Adrenal gland (tissue), 12 donors: ENCODE results near the gene RAB18. TPM values are rescaled to one million over a fixed set of nuclear protein-coding genes. Genes with fewer than 3 reads are reported as not detected.
"Not testable (repeated sequence)": the region's sequence is repeated elsewhere in the genome, so short reads cannot be mapped to it uniquely, and the experiment has no call there.

ENCODE experiments used
- DNase-seq, 7 donors: peaks; one replicate each; pipeline ENCODE4 v3.0.0-alpha.2; 2019 to 2020
- H3K27ac ChIP-seq, 5 donors: fragments of 200-600 bp; sonication (generic) in 4 of 5; 1 replicate in 3 of 5; 2 replicates in 2 of 5; pipeline versions ENCODE4 v1.5.1 to v1.8.0; 2016 to 2020; ENCODE audit warnings: mild to moderate bottlenecking in 1 of 5
- H3K27me3 ChIP-seq: fragments of 200-600 bp; 2 replicates; pipeline ENCODE4 v1.8.0; 2021
- H3K36me3 ChIP-seq, 2 donors: fragments of 200-600 bp; replicated peaks in 1 of 2; 1 replicate in 1 of 2; 2 replicates in 1 of 2; pipeline versions ENCODE4 v1.5.1 to v1.8.0; 2018 to 2022
- H3K4me1 ChIP-seq, 2 donors: fragments of 200-600 bp; replicated peaks in 1 of 2; 1 replicate in 1 of 2; 2 replicates in 1 of 2; pipeline versions ENCODE4 v1.5.1 to v1.8.0; 2018 to 2021
- H3K4me3 ChIP-seq, 4 donors: fragments of 200-600 bp; sonication (generic) in 3 of 4; one replicate each; pipeline ENCODE4 v1.5.1; 2016 to 2018
- H3K9me3 ChIP-seq, 3 donors: fragments of 200-600 bp; sonication (generic) in 1 of 3; replicated peaks in 1 of 3; 1 replicate in 2 of 3; 2 replicates in 1 of 3; pipeline versions ENCODE4 v1.5.1 to v1.8.0; 2016 to 2021
- CTCF ChIP-seq, 6 experiments: fragments of 450-650 bp in 4 of 6; fragments of 200-600 bp in 2 of 6; sonication (generic) in 1 of 6; IDR thresholded peaks; 1 replicate in 5 of 6; 2 replicates in 1 of 6; pipeline versions ENCODE4 v1.5.1 to v1.8.0; 2016 to 2021; ENCODE audit warnings: antibody characterized with exemption in 6 of 6, mild to moderate bottlenecking in 2 of 6, moderate library complexity in 1 of 6
- POLR2A ChIP-seq, 2 donors: fragments of 450-650 bp; IDR thresholded peaks; one replicate each; pipeline ENCODE4 v1.6.1; 2017; ENCODE audit warnings: antibody characterized with exemption in 2 of 2, mild to moderate bottlenecking in 2 of 2, moderate library complexity in 1 of 2
- WGBS, 4 donors: extraction: QIAGEN DNeasy Blood & Tissue Kit in 2 of 4; methylation state at CpG; one replicate each; pipeline versions ENCODE4 v1.1.5 to v1.1.7; 2013 to 2017; 5-methylcytosine and 5-hydroxymethylcytosine counted together
- intact Hi-C, 2 donors: fragments of 100-400 bp; cut with DNase I; formaldehyde crosslinking; loops; one replicate each; pipeline versions ENCODE4 v1.14.1 to v1.15.0; 2022 to 2023
- polyA plus RNA-seq, 3 donors: library from polyadenylated mRNA; stranded (reverse); fragments of 200-250 nt in 2 of 3; fragments of 350-450 nt in 1 of 3; fragmentation: Illumina TruSeq in 1 of 3; extraction: RNeasy Lipid Tissue Mini Kit (QIAGEN cat#74804) in 1 of 3; gene quantifications; one replicate each; pipeline ENCODE4 v1.2.3, GENCODE V29; 2013 to 2014
- total RNA-seq, 9 donors: library from RNA; depleted of rRNA in 4 of 9; stranded (reverse); fragments of >200 nt in 4 of 9; fragments of 120-200 nt in 1 of 9; fragmentation: NEBNext Ultra II Directional in 1 of 9; extraction: Animal tissue kit (Norgen Biotek cat#: 25700) in 1 of 9; gene quantifications; one replicate each; pipeline versions ENCODE4 v1.1.0 to v1.2.4, GENCODE V29; 2013 to 2023
- donor health status: healthy with polysubstance abuse.
- donor health status: Bipolar disorder and iron deficiency.
- donor health status: DM: yes; HTN: yes; CAD: no.
- donor health status: DM: no; HTN: no; CAD: no.
- donor health status: DM: no; HTN: no; CAD: no.
- donor health status: DM: yes; HTN: yes; CAD: no.

RAB18 gene
- total and polyA plus RNA-seq, 12 donors, result 22.1 to 416 (median 114) TPM

GRCh38 chr10:27564880-27565279 lies 60.8 kb downstream of the RAB18 start:
- intact Hi-C loops, result no loop called here
- H3K9me3 ChIP-seq, result no peaks in the 10 kb centered on the region
- no peak overlapping the region for H3K4me3 ChIP-seq
- TF ChIP-seq POLR2A (IDR thresholded peaks at IDR 0.05), result no peak
- TF ChIP-seq CTCF (IDR thresholded peaks at IDR 0.05), result no peak
- no peak overlapping the region for H3K27ac ChIP-seq
- no peak for DNase-seq
- WGBS, 4 donors, result 81 to 83% (median 82%) methylated on average over 3 of the region's 3 CpGs
- H3K4me1 ChIP-seq, result no peaks in the 10 kb centered on the region
- H3K36me3 ChIP-seq, result no peaks in the 10 kb centered on the region
- H3K27me3 ChIP-seq, result no peaks in the 10 kb centered on the region

GRCh38 chr10:27568196-27569175 lies 64.4 kb downstream of the RAB18 start:
- intact Hi-C loops, result no loop called here
- no peaks in the 10 kb centered on the region for H3K27me3 ChIP-seq
- DNase-seq, result no peak
- H3K4me3 ChIP-seq, result no peak overlapping the region
- 80 to 90% (median 84%) methylated on average over 7 of the region's 7 CpGs for WGBS, 4 donors
- H3K36me3 ChIP-seq, result no peaks in the 10 kb centered on the region
- H3K27ac ChIP-seq, result no peak overlapping the region
- no peak for TF ChIP-seq POLR2A (IDR thresholded peaks at IDR 0.05)
- TF ChIP-seq CTCF (IDR thresholded peaks at IDR 0.05), result no peak
- H3K9me3 ChIP-seq, result no peaks in the 10 kb centered on the region
- H3K4me1 ChIP-seq, result no peaks in the 10 kb centered on the region

- Histone ChIP-seq H3K36me3 (no peaks in the 10 kb centered on the region), H3K4me3 (no peak overlapping the region), H3K4me1 (no peaks in the 10 kb centered on the region), H3K27ac (no peak overlapping the region), H3K27me3 (no peaks in the 10 kb centered on the region), H3K9me3 (no peaks in the 10 kb centered on the region)
- no peak for DNase-seq
- 84 to 91% (median 85%) methylated on average over 4 of the region's 4 CpGs for WGBS, 4 donors
- intact Hi-C loops, result no loop called here
- TF ChIP-seq CTCF (IDR thresholded peaks at IDR 0.05) (no peak), POLR2A (IDR thresholded peaks at IDR 0.05) (no peak)
These were observed 65.8 kb downstream of the RAB18 start for GRCh38 chr10:27569946-27570345.

- H3K4me1 ChIP-seq, DNase-seq, H3K9me3 ChIP-seq, H3K4me3 ChIP-seq, intact Hi-C loops, H3K27me3 ChIP-seq, H3K36me3 ChIP-seq, H3K27ac ChIP-seq: not testable (repeated sequence)
- 88 to 95% (median 93%) methylated on average over 5 of the region's 5 CpGs for WGBS, 4 donors
These were observed 72.9 kb downstream of the RAB18 start for GRCh38 chr10:27577038-27577437.

GRCh38 chr10:27578316-27578715 lies 74.2 kb downstream of the RAB18 start:
- Histone ChIP-seq H3K4me1 (no peaks in the 10 kb centered on the region), H3K36me3 (no peaks in the 10 kb centered on the region), H3K27me3 (no peaks in the 10 kb centered on the region), H3K4me3 (no peak overlapping the region), H3K9me3 (no peaks in the 10 kb centered on the region), H3K27ac (no peak overlapping the region)
- DNase-seq, result no peak
- WGBS, 4 donors, result 73 to 82% (median 80%) methylated on average over 4 of the region's 4 CpGs
- no peak for TF ChIP-seq POLR2A (IDR thresholded peaks at IDR 0.05)
- intact Hi-C loops, result no loop called here
